ENCODE results near the gene LARGE1. TPM values are rescaled to one million over a fixed set of nuclear protein-coding genes. Genes with fewer than 3 reads are reported as not detected.

The LARGE1 gene
- total RNA-seq, 1 donor = 13.4 TPM

DNA sequence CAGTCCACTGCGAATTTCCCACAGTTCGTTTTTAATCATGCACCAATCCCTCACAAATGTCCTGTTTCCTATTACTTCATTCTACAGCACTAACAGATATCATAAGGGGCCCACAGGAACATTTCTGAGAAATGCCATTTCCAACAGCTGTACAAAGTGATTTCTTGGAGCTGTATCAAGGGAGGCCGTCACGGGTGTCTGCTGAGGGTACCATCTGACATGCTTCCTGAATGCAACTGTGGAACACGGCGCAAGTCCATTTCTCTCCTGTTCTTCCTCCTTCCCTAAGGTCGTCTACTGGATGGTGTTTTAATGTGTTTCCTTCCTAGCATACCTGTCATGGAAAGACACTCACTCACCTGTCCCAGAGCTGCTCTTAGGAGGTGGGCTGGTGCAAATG is 320.7 kb downstream of the LARGE1 start:
- H3K4me3 ChIP-seq (ENCODE audit: low read depth, low read length) = no peak overlapping the region
- TF ChIP-seq, protein P1, sequence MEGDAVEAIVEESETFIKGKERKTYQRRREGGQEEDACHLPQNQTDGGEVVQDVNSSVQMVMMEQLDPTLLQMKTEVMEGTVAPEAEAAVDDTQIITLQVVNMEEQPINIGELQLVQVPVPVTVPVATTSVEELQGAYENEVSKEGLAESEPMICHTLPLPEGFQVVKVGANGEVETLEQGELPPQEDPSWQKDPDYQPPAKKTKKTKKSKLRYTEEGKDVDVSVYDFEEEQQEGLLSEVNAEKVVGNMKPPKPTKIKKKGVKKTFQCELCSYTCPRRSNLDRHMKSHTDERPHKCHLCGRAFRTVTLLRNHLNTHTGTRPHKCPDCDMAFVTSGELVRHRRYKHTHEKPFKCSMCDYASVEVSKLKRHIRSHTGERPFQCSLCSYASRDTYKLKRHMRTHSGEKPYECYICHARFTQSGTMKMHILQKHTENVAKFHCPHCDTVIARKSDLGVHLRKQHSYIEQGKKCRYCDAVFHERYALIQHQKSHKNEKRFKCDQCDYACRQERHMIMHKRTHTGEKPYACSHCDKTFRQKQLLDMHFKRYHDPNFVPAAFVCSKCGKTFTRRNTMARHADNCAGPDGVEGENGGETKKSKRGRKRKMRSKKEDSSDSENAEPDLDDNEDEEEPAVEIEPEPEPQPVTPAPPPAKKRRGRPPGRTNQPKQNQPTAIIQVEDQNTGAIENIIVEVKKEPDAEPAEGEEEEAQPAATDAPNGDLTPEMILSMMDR (IDR thresholded peaks at IDR 0.05; ENCODE audit: insufficient read depth, low read depth, low read length) = no peak
- DNase-seq (ENCODE audit: low read depth) = no peak

DNA sequence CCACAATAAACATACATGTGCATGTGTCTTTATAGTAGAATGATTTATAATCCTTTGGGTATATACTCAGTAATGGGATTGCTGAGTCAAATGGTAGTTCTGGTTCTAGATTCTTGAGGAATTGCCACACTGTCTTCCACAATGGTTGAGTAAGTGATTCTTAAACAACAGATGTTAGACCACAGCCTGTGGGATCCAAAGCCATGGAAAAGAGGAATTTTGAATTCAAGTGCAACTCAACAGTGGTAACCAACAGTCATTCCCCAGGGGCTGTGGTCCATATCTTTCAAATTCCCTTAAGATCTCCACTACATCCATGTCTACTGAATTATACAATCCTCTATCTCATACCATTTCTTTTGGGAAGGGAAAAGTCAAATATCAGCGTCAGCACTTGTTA is 321.5 kb downstream of the LARGE1 start:
- DNase-seq (ENCODE audit: low read depth) = no peak
- TF ChIP-seq, protein P1 (IDR thresholded peaks at IDR 0.05; ENCODE audit: insufficient read depth, low read depth, low read length) = no peak
- no peak overlapping the region for H3K4me3 ChIP-seq (ENCODE audit: low read depth, low read length)

DNA sequence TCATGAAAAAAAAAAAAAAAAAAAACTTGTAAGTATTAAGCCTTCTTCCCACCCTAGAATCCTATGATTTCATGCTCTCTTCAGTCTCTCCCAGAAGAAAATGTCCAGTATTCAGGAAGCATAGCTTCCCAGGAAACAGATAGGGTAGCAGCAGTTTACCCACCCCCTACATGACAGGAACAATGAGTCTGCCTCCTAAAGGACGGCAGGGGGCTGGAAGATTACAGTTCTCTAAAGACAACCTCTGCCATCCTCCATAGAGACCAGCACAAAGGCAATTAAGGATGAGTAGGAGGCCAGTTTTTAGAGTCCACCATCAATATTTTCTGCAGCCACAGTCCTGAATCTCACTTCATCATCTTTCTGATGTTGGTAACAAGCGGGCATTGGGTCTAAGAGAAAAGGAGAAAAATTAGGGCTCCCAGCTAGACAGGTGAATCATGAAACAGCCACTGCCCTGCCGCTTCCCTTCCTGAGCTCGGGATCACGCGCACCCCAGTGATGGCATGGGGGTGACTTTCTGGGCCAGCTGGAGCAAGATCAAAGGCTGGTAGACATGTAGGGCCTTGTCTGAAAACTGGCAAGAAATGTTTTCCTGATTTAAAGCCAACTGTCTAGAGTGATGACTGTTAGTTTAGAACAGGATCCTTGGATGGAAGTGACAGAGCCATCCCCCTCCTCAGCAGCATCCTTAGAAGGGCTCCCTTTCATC is 322.8 kb downstream of the LARGE1 start:
- TF ChIP-seq, protein P1 (IDR thresholded peaks at IDR 0.05; ENCODE audit: insufficient read depth, low read depth, low read length) = no peak
- DNase-seq (ENCODE audit: low read depth) = no peak

DNA sequence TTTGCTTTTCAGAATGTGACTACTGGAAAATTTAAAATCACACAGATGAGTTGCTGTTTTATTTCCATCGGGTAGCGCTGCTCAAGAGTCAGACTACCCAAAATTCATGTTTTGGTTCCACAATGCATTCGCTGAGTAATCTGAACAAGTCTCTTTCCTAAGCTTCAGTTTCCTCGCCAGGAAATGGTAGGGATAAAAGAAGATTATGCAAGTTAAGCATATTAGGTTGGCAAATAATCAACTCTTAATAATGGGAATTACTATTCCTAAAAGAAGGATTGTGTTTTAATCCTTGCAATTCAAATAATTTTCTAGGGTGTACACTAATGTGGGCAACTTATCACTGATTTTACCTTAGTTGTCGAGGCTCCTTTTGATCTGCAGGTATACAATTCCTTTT is 326.5 kb downstream of the LARGE1 start:
- H3K4me3 ChIP-seq (ENCODE audit: low read depth, low read length) = no peak overlapping the region
- no peak for DNase-seq (ENCODE audit: low read depth)
- TF ChIP-seq, protein P1 (IDR thresholded peaks at IDR 0.05; ENCODE audit: insufficient read depth, low read depth, low read length) = no peak

More for the DNA sequence above, 322.8 kb downstream of the LARGE1 start:
- H3K4me3 ChIP-seq (ENCODE audit: low read depth, low read length) = no peak overlapping the region

DNA sequence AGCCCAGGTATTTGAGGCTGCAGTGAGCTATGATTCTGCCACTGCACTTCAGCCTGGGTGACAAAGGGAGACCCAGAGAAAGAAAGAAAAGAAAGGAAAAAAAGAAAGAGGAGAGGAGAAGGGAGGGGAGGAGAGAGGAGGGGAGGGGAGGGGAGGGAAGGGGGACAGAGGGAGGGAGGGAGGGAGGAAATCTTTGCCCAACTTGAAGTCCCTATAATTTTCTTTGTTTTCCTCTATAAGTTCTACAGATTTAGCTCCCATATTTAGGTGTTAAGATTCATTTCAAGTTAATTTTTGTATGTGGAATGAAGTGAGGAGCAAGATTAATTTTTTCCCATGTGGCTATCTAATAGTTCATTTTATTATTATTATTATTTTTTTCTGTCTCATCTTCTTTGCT is 328.3 kb downstream of the LARGE1 start:
- TF ChIP-seq, protein P1 (IDR thresholded peaks at IDR 0.05; ENCODE audit: insufficient read depth, low read depth, low read length) = no peak
- no peak overlapping the region for H3K4me3 ChIP-seq (ENCODE audit: low read depth, low read length)
- no peak for DNase-seq (ENCODE audit: low read depth)

DNA sequence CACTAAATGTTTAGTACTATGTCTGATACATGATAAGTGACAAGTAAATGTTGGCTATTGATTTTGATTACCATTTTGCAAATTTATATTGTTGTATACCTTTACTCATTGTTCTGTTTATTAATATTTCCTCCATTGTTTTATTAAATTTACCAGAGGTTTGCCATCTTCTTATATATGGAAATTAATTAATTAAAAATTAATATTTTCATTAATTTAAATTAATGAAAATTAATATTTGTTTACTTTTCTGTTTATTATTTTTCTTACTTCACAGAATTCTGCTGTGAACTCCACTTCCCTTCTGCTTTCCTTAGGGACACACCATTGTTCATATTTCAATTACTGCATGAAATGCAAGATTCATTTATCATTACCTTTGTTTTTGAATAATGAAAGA is 331.0 kb downstream of the LARGE1 start:
- DNase-seq (ENCODE audit: low read depth) = no peak
- TF ChIP-seq, protein P1 (IDR thresholded peaks at IDR 0.05; ENCODE audit: insufficient read depth, low read depth, low read length) = no peak
- H3K4me3 ChIP-seq (ENCODE audit: low read depth, low read length) = no peak overlapping the region

DNA sequence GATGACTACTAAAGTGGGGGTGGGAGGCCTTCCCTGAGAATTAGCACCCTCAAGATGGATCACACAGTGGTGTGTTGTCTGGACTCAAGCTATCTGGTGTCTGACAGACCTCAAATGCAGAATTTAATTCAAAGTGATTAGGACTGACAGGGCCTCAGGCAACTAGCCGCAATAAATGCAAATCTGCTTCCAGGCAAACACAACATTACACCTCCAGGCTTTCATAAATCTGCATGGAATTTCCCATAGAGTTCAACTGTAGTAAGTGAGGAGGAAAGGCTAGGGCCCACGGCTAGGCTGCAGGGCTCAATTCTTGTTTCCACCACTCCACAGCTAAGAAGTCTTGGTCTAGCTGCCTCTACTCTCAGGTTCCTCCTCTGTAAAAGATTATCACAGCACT is 331.4 kb downstream of the LARGE1 start:
- TF ChIP-seq, protein P1 (IDR thresholded peaks at IDR 0.05; ENCODE audit: insufficient read depth, low read depth, low read length) = no peak
- no peak for DNase-seq (ENCODE audit: low read depth)
- H3K4me3 ChIP-seq (ENCODE audit: low read depth, low read length) = no peak overlapping the region
